ENCODE results near the gene ZRANB2.
A peak's percentile ranks its signal among the peaks of the same experiment; 100 is the strongest.

The ZRANB2 gene

DNA sequence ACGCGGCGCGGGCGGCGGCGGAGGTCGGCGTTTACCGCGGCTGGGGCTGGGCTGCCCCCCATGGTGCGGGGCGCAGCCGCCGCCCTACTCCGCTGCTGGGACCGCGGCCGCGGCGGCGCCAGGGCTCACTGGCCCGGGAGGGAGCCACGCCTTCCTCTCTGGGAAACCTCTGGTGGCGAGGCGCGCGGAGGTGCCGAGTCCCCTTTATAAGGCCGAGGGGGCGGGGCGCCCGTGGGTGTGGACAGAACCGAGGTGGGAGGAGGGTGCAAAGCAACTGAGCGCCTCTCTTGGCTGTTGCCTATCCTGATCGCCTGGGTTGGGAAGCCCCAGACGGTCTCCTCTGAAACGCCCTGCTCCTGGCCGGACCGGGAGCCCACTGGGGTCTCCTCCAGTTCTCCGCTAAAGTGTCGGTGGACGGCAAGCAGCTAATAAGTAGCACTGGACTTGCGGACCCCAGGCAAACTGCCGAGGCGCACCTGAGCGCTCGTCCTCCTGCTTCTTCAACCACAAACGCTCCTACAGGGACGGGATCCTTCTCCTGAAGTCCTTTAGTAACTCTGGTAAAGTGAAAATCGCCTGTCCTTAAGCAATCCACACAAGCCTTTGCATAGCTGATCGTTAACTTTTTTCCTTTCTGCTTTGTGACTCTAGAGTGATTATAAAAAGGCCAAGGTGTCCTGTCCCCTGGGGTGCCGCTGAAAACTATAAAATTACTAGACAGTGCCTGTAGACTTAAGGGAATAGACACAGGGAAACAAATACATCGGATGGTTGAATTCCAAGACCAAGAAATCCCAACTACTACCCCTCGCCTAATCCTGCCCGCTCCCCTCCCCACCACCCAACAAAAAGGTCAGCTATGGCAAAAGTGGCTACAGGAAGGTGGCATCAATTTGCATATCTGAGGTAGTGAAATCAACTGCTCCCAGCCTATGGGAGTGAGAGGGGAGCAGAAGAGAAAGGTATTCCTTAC is 32.9 kb downstream of the ZRANB2 start, which contains the start of gene PTGER3:
Gene PTGER3, minus strand, starts transcription at position 182 of the 973 bp plus-strand sequence. CDS start 239 bp downstream, outside the sequence.
- peaks cover 2% of the 10 kb centered on the region for H3K4me1 ChIP-seq (ENCODE audit: insufficient read depth, insufficient read length)
- TF ChIP-seq YY1 (IDR thresholded peaks at IDR 0.05; ENCODE audit: insufficient read depth, insufficient read length) (no peak), SUZ12 (IDR thresholded peaks at IDR 0.05; ENCODE audit: extremely low read depth, insufficient read depth, insufficient read length) (peak; percentile 34), ZNF274 (IDR thresholded peaks at IDR 0.05; ENCODE audit: low read depth, low read length) (no peak)
- no peaks in the 10 kb centered on the region for H3K9me3 ChIP-seq (ENCODE audit: insufficient read depth, low read length)
- peaks cover 32% of the 10 kb centered on the region for H3K27me3 ChIP-seq (ENCODE audit: insufficient read depth, insufficient read length)
- peak within 1 kb of the TSS; percentile 86 for H3K9ac ChIP-seq (ENCODE audit: insufficient read length, low read depth)
- H3K36me3 ChIP-seq (ENCODE audit: insufficient read depth, insufficient read length, low read length): no peaks in the 10 kb centered on the region
- DNase-seq (ENCODE audit: low read depth, low spot score): no peak
- peak within 1 kb of the TSS; percentile 75 for H3K4me3 ChIP-seq (ENCODE audit: insufficient read length, low read depth)

DNA sequence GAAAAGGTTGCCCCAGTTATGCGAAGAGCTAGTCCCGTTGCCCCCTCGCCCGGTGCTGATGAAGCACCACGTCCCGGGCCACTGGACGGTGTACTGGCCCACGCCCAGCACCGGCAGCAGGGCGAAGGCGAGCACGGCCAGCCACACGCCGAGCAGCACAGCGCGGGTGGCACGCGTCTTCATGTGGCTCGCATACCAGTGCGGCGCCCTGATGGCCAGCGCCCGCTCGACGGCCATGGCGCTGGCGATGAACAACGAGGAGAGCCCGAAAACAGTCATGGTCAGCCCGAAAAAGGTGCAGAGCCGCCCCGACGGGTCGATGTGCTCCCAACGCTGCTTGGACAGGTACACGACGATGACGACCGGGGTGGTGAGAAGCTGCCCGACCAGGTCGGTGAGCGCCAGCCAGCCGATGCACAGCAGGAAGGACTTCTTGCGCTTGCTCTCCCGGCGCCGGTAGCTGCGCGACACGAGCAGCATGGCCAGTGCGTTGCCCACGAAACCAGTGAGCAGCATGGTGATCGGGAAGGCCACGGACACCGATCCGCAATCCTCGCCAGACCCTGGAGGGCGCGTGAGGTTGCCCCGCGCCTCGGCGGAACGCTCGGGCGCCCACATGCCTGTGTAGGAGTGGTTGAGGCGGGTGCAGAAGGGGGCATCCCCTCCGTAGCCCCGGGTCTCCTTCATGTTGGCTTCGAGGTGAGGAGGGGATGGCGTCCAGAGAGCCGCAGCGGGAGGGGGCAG is 33.8 kb downstream of the ZRANB2 start:
- no peak for TF ChIP-seq SUZ12 (IDR thresholded peaks at IDR 0.05; ENCODE audit: extremely low read depth, insufficient read depth, insufficient read length)
- no peak for TF ChIP-seq ZNF274 (IDR thresholded peaks at IDR 0.05; ENCODE audit: low read depth, low read length)
- no peak for TF ChIP-seq YY1 (IDR thresholded peaks at IDR 0.05; ENCODE audit: insufficient read depth, insufficient read length)
- H3K27me3 ChIP-seq (ENCODE audit: insufficient read depth, insufficient read length): peaks cover 32% of the 10 kb centered on the region
- H3K36me3 ChIP-seq (ENCODE audit: insufficient read depth, insufficient read length, low read length): no peaks in the 10 kb centered on the region
- no peak for DNase-seq (ENCODE audit: low read depth, low spot score)
- no peaks in the 10 kb centered on the region for H3K9me3 ChIP-seq (ENCODE audit: insufficient read depth, low read length)
- peaks cover 2% of the 10 kb centered on the region for H3K4me1 ChIP-seq (ENCODE audit: insufficient read depth, insufficient read length)
- peak overlapping the region; percentile 75 for H3K4me3 ChIP-seq (ENCODE audit: insufficient read length, low read depth)
- peak overlapping the region; percentile 86 for H3K9ac ChIP-seq (ENCODE audit: insufficient read length, low read depth)

DNA sequence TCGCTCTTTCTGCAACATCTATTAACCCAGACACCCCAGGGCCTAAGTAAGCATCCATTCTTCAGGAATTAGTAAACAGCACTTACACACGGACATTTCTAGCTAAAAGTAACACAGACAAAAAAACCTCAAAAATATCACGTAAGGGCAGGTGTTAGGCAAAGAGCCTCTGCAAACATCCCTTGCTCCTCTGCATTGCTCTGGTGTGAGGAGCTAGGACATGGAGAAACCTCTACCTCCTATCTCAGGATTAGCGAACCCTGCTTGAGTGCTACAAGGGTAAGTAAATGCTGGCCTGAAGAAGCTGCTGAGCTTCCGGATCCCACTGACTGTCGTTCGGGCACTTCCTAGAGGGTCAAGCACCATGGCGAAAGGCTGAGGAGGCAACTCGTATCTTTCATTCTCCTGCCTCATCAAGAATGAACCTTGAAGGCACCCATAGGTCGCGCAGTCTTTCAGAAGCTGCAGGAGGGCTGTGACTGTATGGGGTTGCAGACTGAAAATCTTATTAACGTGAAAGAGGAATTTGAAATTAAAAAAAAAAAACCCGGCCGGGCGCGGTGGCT is 35.3 kb downstream of the ZRANB2 start:
- DNase-seq (ENCODE audit: low read depth, low spot score): no peak
- H3K27me3 ChIP-seq (ENCODE audit: insufficient read depth, insufficient read length): peaks cover 32% of the 10 kb centered on the region
- H3K9me3 ChIP-seq (ENCODE audit: insufficient read depth, low read length): no peaks in the 10 kb centered on the region
- H3K4me3 ChIP-seq (ENCODE audit: insufficient read length, low read depth): no peak overlapping the region
- no peak overlapping the region for H3K9ac ChIP-seq (ENCODE audit: insufficient read length, low read depth)
- peaks cover 2% of the 10 kb centered on the region for H3K4me1 ChIP-seq (ENCODE audit: insufficient read depth, insufficient read length)
- H3K36me3 ChIP-seq (ENCODE audit: insufficient read depth, insufficient read length, low read length): no peaks in the 10 kb centered on the region
- TF ChIP-seq SUZ12 (IDR thresholded peaks at IDR 0.05; ENCODE audit: extremely low read depth, insufficient read depth, insufficient read length): no peak
- no peak for TF ChIP-seq ZNF274 (IDR thresholded peaks at IDR 0.05; ENCODE audit: low read depth, low read length)
- TF ChIP-seq YY1 (IDR thresholded peaks at IDR 0.05; ENCODE audit: insufficient read depth, insufficient read length): no peak

DNA sequence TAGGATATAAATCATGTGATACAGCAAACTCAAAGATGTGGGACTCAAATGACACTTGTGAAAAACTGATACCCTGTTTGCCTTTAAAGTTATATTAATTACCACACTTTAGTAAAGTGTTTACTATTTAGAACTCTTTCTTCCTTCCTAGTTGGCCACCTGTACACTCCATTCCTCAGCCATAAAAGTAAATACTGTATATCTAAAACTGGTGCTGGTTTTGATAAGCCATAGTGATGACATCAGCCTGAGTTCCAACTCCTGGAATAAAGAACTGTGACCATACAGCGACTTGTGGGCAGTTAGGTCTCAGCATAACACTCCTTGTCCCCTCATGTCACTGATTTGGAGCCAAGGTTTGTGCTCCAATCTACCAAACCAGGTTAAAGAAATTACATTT is 36.0 kb downstream of the ZRANB2 start:
- no peaks in the 10 kb centered on the region for H3K9me3 ChIP-seq (ENCODE audit: insufficient read depth, low read length)
- no peak overlapping the region for H3K4me3 ChIP-seq (ENCODE audit: insufficient read length, low read depth)
- no peaks in the 10 kb centered on the region for H3K36me3 ChIP-seq (ENCODE audit: insufficient read depth, insufficient read length, low read length)
- no peak for DNase-seq (ENCODE audit: low read depth, low spot score)
- peaks cover 32% of the 10 kb centered on the region for H3K27me3 ChIP-seq (ENCODE audit: insufficient read depth, insufficient read length)
- peaks cover 2% of the 10 kb centered on the region for H3K4me1 ChIP-seq (ENCODE audit: insufficient read depth, insufficient read length)
- no peak overlapping the region for H3K9ac ChIP-seq (ENCODE audit: insufficient read length, low read depth)
- TF ChIP-seq SUZ12 (IDR thresholded peaks at IDR 0.05; ENCODE audit: extremely low read depth, insufficient read depth, insufficient read length): no peak
- no peak for TF ChIP-seq YY1 (IDR thresholded peaks at IDR 0.05; ENCODE audit: insufficient read depth, insufficient read length)
- no peak for TF ChIP-seq ZNF274 (IDR thresholded peaks at IDR 0.05; ENCODE audit: low read depth, low read length)

DNA sequence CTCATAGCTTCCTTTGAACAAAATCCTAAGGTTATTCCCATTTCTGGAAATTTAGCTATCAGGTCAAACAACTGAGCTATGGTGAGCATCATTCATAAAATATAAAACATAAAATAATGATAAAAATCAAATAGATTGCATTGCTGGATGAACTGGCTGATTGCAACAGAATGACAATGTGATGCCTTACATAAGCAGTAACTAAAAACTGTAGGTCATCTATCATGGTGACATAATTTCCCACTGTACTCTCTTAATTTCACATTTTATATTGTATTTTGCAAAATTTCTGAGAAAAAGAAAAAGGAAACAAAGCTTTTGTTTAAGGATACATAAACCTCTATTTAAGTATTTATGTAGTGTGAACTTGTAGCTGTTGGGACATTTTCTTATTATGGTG is 37.8 kb downstream of the ZRANB2 start:
- no peak overlapping the region for H3K9ac ChIP-seq (ENCODE audit: insufficient read length, low read depth)
- no peak for DNase-seq (ENCODE audit: low read depth, low spot score)
- peaks cover 20% of the 10 kb centered on the region for H3K27me3 ChIP-seq (ENCODE audit: insufficient read depth, insufficient read length)
- H3K9me3 ChIP-seq (ENCODE audit: insufficient read depth, low read length): no peaks in the 10 kb centered on the region
- TF ChIP-seq ZNF274 (IDR thresholded peaks at IDR 0.05; ENCODE audit: low read depth, low read length) (no peak), SUZ12 (IDR thresholded peaks at IDR 0.05; ENCODE audit: extremely low read depth, insufficient read depth, insufficient read length) (no peak), YY1 (IDR thresholded peaks at IDR 0.05; ENCODE audit: insufficient read depth, insufficient read length) (no peak)
- peaks cover 2% of the 10 kb centered on the region for H3K4me1 ChIP-seq (ENCODE audit: insufficient read depth, insufficient read length)
- H3K36me3 ChIP-seq (ENCODE audit: insufficient read depth, insufficient read length, low read length): no peaks in the 10 kb centered on the region
- no peak overlapping the region for H3K4me3 ChIP-seq (ENCODE audit: insufficient read length, low read depth)

DNA sequence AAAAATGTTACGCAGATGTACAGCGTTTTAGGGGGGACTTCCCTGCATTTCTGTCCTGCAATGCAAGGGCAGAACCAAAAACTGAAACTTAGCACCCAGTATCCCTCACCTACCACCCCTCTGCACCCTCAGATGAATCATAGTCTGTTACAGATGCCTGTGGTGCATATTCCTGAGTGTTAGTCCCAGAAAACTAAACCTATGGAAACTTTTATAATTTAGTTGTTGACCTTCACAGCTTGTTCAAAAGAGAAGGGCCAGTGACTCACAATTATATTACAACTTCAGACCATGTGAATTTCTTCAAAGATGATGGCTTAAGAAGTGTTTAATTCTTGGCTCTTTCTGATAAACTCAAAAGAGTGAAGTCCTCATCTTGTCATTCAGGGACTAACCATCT is 39.0 kb downstream of the ZRANB2 start:
- TF ChIP-seq SUZ12 (IDR thresholded peaks at IDR 0.05; ENCODE audit: extremely low read depth, insufficient read depth, insufficient read length) (no peak), YY1 (IDR thresholded peaks at IDR 0.05; ENCODE audit: insufficient read depth, insufficient read length) (no peak), ZNF274 (IDR thresholded peaks at IDR 0.05; ENCODE audit: low read depth, low read length) (no peak)
- Histone ChIP-seq H3K9ac (ENCODE audit: insufficient read length, low read depth) (no peak overlapping the region), H3K36me3 (ENCODE audit: insufficient read depth, insufficient read length, low read length) (no peaks in the 10 kb centered on the region), H3K27me3 (ENCODE audit: insufficient read depth, insufficient read length) (peaks cover 7% of the 10 kb centered on the region), H3K9me3 (ENCODE audit: insufficient read depth, low read length) (no peaks in the 10 kb centered on the region), H3K4me3 (ENCODE audit: insufficient read length, low read depth) (no peak overlapping the region), H3K4me1 (ENCODE audit: insufficient read depth, insufficient read length) (peaks cover under 1% of the 10 kb centered on the region)
- no peak for DNase-seq (ENCODE audit: low read depth, low spot score)

Data from NT2/D1 (cell line).